HL-60 (cell line): ENCODE measurements around the gene SORCS1.

Experiments
- CTCF ChIP-seq: IDR thresholded peaks from one replicate; pipeline ENCODE4 v1.5.1; 2011; ENCODE audit warnings: low read length, control low read depth, inconsistent platforms; ENCODE audit not compliant: insufficient read depth
- POLR2AphosphoS5 ChIP-seq: IDR thresholded peaks from 2 replicates; pipeline ENCODE4 v1.6.1; 2012; ENCODE audit warnings: low read depth
- SPI1 ChIP-seq: IDR thresholded peaks from 2 replicates; pipeline ENCODE4 v1.6.1; 2012; ENCODE audit warnings: low read depth, mild to moderate bottlenecking, borderline replicate concordance

GRCh38 chr10:106648534-106649481, 515.7 kb downstream of the SORCS1 start:
- TF ChIP-seq CTCF (no peak), POLR2AphosphoS5 (no peak), SPI1 (no peak)
